Mesendoderm (in vitro differentiated cells): ENCODE measurements around the gene DDT.
"Not testable (repeated sequence)": the region's sequence is repeated elsewhere in the genome, so short reads cannot be mapped to it uniquely, and the experiment has no call there.

Experiments
- DNase-seq: peaks from one replicate; pipeline ENCODE4 v3.0.0; 2013
- H2AK5ac ChIP-seq: 2 replicates; pipeline ENCODE4 v1.6.1; 2013; ENCODE audit warnings: low read length, inconsistent platforms
- H2BK120ac ChIP-seq: 2 replicates; pipeline ENCODE4 v1.6.1; 2013; ENCODE audit warnings: low read depth, mild to moderate bottlenecking, low read length, moderate library complexity, mixed read lengths
- H2BK15ac ChIP-seq: replicated peaks from 2 replicates; pipeline ENCODE4 v1.6.1; 2013; ENCODE audit warnings: low read depth, mild to moderate bottlenecking, moderate library complexity
- H2BK5ac ChIP-seq: 2 replicates; pipeline ENCODE4 v1.6.1; 2013; ENCODE audit warnings: low read length, inconsistent platforms
- H3K18ac ChIP-seq: 2 replicates; pipeline ENCODE4 v1.6.1; 2013; ENCODE audit warnings: mild to moderate bottlenecking, low read length, mixed read lengths
- H3K23ac ChIP-seq: one replicate; pipeline ENCODE4 v1.6.1; 2013; ENCODE audit warnings: low read length
- H3K27ac ChIP-seq: 2 replicates; pipeline ENCODE4 v1.5.1; 2013; ENCODE audit warnings: low read depth, mild to moderate bottlenecking, inconsistent platforms, low read length, moderate library complexity
- H3K27me3 ChIP-seq: 2 replicates; pipeline ENCODE4 v1.6.1; 2013; ENCODE audit warnings: low read length, control low read depth, mild to moderate bottlenecking, inconsistent platforms; ENCODE audit not compliant: insufficient read depth, poor library complexity
- H3K36me3 ChIP-seq: 2 replicates; pipeline ENCODE4 v1.6.1; 2013; ENCODE audit warnings: low read length, inconsistent platforms; ENCODE audit not compliant: control insufficient read depth, insufficient read depth
- H3K4ac ChIP-seq: one replicate; pipeline ENCODE4 v1.6.1; 2013; ENCODE audit warnings: low read depth, mild to moderate bottlenecking, low read length, moderate library complexity
- H3K4me1 ChIP-seq: 2 replicates; pipeline ENCODE4 v1.6.1; 2013; ENCODE audit warnings: low read depth, low read length, inconsistent platforms; ENCODE audit not compliant: control insufficient read depth
- H3K4me2 ChIP-seq: 2 replicates; pipeline ENCODE4 v1.6.1; 2013; ENCODE audit warnings: low read length
- H3K4me3 ChIP-seq: 2 replicates; pipeline ENCODE4 v1.5.1; 2013; ENCODE audit warnings: mild to moderate bottlenecking, low read length
- H3K56ac ChIP-seq: one replicate; pipeline ENCODE4 v1.6.1; 2013; ENCODE audit warnings: low read length
- H3K79me1 ChIP-seq: 2 replicates; pipeline ENCODE4 v1.6.1; 2013; ENCODE audit warnings: low read length, inconsistent platforms
- H3K79me2 ChIP-seq: 2 replicates; pipeline ENCODE4 v1.6.1; 2013; ENCODE audit warnings: mild to moderate bottlenecking, low read length; ENCODE audit not compliant: control insufficient read depth, insufficient read depth
- H3K9ac ChIP-seq: 2 replicates; pipeline ENCODE4 v1.6.1; 2013; ENCODE audit warnings: low read length, inconsistent platforms
- H4K5ac ChIP-seq: one replicate; pipeline ENCODE4 v1.6.1; 2013; ENCODE audit warnings: low read length
- H4K8ac ChIP-seq: one replicate; pipeline ENCODE4 v1.6.1; 2013; ENCODE audit warnings: low read depth, mild to moderate bottlenecking, control low read depth, low read length, moderate library complexity
- WGBS: extraction: QIAGEN DNeasy Blood & Tissue Kit; methylation state at CpG from one replicate; pipeline ENCODE4 v1.1.7; 2013; ENCODE audit warnings: low lambda C conversion rate, missing lambda C conversion rate; ENCODE audit not compliant: insufficient coverage; ENCODE audit errors: extremely low coverage; 5-methylcytosine and 5-hydroxymethylcytosine counted together

The DDT gene

GRCh38 chr22:23974836-23975352, 653 bp upstream of the DDT start:
- not testable (repeated sequence) for DNase-seq, H3K4me1 ChIP-seq, H3K4ac ChIP-seq, H3K36me3 ChIP-seq, H4K5ac ChIP-seq, H3K4me2 ChIP-seq, H3K27me3 ChIP-seq, H2AK5ac ChIP-seq, H3K9ac ChIP-seq, H3K18ac ChIP-seq, H3K27ac ChIP-seq, H2BK15ac ChIP-seq, H3K79me1 ChIP-seq, H2BK5ac ChIP-seq, H3K56ac ChIP-seq, H3K79me2 ChIP-seq, H3K4me3 ChIP-seq, H4K8ac ChIP-seq, H3K23ac ChIP-seq, H2BK120ac ChIP-seq
- WGBS, result no CpG with 5 or more reads among the region's 27 CpGs

DNA sequence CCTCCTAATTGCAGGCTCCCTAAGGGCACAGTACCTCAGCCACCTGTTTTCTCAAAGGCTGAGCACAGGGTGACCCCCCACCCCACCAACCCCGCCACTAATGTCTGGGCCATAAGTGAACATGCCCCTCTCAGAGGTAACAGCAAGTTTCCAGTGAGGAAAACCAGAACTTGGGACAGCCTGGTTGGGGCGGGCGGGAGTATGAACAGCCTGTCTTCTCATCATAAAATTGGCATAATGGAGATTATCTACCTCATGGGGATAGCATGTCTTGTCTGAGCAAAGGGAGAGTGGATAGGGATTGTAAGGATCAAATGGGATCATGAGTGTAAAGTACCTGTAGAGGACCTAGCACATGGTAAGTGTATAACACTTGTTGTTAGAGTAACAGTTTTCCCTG, 2.3 kb downstream of the DDT start:
- H3K56ac ChIP-seq, H3K79me1 ChIP-seq, H3K27ac ChIP-seq, H2BK15ac ChIP-seq, H4K5ac ChIP-seq, H3K9ac ChIP-seq, H3K27me3 ChIP-seq, H3K4me1 ChIP-seq, H2AK5ac ChIP-seq, H2BK120ac ChIP-seq, H3K23ac ChIP-seq, H3K4me3 ChIP-seq, H3K79me2 ChIP-seq, H3K4ac ChIP-seq, DNase-seq, H4K8ac ChIP-seq, H3K4me2 ChIP-seq, H2BK5ac ChIP-seq, H3K18ac ChIP-seq, H3K36me3 ChIP-seq: not testable (repeated sequence)
- no CpG with 5 or more reads among the region's 3 CpGs for WGBS

- H3K4me1 ChIP-seq, result no peaks in the 10 kb centered on the region
- DNase-seq, result no peak
- H3K56ac ChIP-seq, result no peak overlapping the region
- H3K79me2 ChIP-seq, result peaks cover 5% of the 10 kb centered on the region
- no peak overlapping the region for H3K23ac ChIP-seq
- no peak overlapping the region for H3K4me3 ChIP-seq
- H4K5ac ChIP-seq, result no peak overlapping the region
- no peak overlapping the region for H2BK5ac ChIP-seq
- H3K4ac ChIP-seq, result no peak overlapping the region
- no peak overlapping the region for H2BK120ac ChIP-seq
- no CpG with 5 or more reads among the region's 6 CpGs for WGBS
- no peak overlapping the region for H2AK5ac ChIP-seq
- H3K9ac ChIP-seq, result no peak overlapping the region
- no peaks in the 10 kb centered on the region for H3K27me3 ChIP-seq
- H3K18ac ChIP-seq, result no peak overlapping the region
- H3K27ac ChIP-seq, result no peak overlapping the region
- no peak overlapping the region for H4K8ac ChIP-seq
- H3K79me1 ChIP-seq, result peaks cover 9% of the 10 kb centered on the region
- peaks cover 9% of the 10 kb centered on the region for H3K36me3 ChIP-seq
- no peak overlapping the region for H3K4me2 ChIP-seq
- H2BK15ac ChIP-seq, result no peak overlapping the region
These were observed 3.3 kb downstream of the DDT start for GRCh38 chr22:23970816-23971486.

DNA sequence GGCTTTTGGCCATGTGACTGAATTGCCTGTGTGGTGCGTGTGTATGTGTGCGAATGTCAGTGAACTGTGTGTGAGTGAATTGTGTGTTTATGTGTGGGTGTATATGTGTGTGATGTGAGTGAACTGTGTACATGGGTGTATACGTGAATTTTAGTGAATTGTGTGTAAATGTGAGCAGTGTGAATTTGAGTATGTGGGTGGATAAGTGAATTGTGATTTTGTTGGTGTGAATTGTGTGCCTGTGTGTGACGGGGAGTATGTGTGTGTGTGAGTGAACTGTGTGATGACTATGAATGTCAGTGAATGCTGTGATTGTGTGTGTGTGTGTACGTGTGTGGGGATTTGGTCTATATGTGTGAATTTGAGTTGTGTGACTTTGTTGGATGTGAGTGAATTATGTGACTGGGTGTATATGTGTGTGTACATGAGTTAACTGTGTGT, 4.0 kb downstream of the DDT start:
- H3K23ac ChIP-seq, result no peak overlapping the region
- no peak overlapping the region for H2BK120ac ChIP-seq
- H3K27me3 ChIP-seq, result no peaks in the 10 kb centered on the region
- H3K4me2 ChIP-seq, result no peak overlapping the region
- H2BK5ac ChIP-seq, result no peak overlapping the region
- no peak overlapping the region for H3K4ac ChIP-seq
- no peak overlapping the region for H3K4me3 ChIP-seq
- no peak overlapping the region for H3K27ac ChIP-seq
- H4K5ac ChIP-seq, result no peak overlapping the region
- no peak for DNase-seq
- no peak overlapping the region for H3K18ac ChIP-seq
- no peak overlapping the region for H3K56ac ChIP-seq
- H3K79me1 ChIP-seq, result peaks cover 9% of the 10 kb centered on the region
- H2BK15ac ChIP-seq, result no peak overlapping the region
- peaks cover 5% of the 10 kb centered on the region for H3K79me2 ChIP-seq
- H4K8ac ChIP-seq, result no peak overlapping the region
- no peak overlapping the region for H2AK5ac ChIP-seq
- H3K36me3 ChIP-seq, result peaks cover 9% of the 10 kb centered on the region
- no peaks in the 10 kb centered on the region for H3K4me1 ChIP-seq
- 100% methylated on average over 3 of the region's 5 CpGs for WGBS
- H3K9ac ChIP-seq, result no peak overlapping the region

DNA sequence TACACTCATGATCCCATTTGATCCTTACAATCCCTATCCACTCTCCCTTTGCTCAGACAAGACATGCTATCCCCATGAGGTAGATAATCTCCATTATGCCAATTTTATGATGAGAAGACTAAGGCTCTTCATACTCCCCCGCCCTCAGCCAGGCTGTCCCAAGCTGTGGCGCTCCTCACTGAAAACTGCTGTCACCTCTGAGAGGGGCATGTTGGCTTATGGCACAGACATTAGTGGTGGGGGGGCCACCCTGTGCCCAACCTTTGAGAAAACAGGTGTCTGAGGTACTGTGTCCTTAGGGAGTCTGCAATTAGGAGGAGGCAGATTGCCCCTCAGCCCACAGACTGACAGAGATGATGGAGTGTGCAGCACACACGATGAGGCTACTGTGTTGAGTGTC, 5.2 kb downstream of the DDT start:
- Histone ChIP-seq H3K79me1 (peaks cover 9% of the 10 kb centered on the region), H3K9ac (no peak overlapping the region), H3K27me3 (no peaks in the 10 kb centered on the region), H3K23ac (no peak overlapping the region), H3K79me2 (peaks cover 5% of the 10 kb centered on the region), H3K4ac (no peak overlapping the region), H3K36me3 (peaks cover 9% of the 10 kb centered on the region), H2BK15ac (no peak overlapping the region), H3K18ac (no peak overlapping the region), H3K4me1 (no peaks in the 10 kb centered on the region), H2AK5ac (no peak overlapping the region), H4K5ac (no peak overlapping the region), H3K56ac (no peak overlapping the region), H4K8ac (no peak overlapping the region), H2BK120ac (no peak overlapping the region), H3K4me2 (no peak overlapping the region), H2BK5ac (no peak overlapping the region), H3K27ac (no peak overlapping the region), H3K4me3 (no peak overlapping the region)
- no CpG with 5 or more reads among the region's 3 CpGs for WGBS
- no peak for DNase-seq

DNA sequence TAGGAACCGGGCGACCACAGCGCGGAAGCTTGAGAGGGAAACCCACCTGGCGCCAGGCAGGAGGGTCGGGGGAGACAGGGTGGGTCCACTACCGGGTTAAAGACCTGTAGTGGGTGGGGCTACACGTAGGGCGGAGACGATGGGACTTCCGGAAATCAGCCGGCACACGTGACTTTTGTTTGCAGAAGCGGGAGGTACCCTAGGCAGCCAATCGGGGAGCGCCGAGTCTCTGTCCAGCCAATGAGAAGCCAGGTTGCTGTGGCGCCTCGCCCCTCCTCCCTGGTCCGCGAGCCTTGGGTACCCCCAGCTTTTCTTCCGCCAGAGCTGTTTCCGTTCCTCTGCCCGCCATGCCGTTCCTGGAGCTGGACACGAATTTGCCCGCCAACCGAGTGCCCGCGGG, 7.7 kb downstream of the DDT start, which contains the start of gene DDTL:
TSS of gene DDTL (plus strand) at position 321 of the 400 bp plus-strand sequence. CDS start at position 348, 27 bp downstream.
- H3K27me3 ChIP-seq, H3K27ac ChIP-seq, H3K18ac ChIP-seq, H2BK15ac ChIP-seq, H3K4me3 ChIP-seq, H2BK120ac ChIP-seq, H4K5ac ChIP-seq, H2BK5ac ChIP-seq, H3K9ac ChIP-seq, H3K23ac ChIP-seq, H3K36me3 ChIP-seq, H2AK5ac ChIP-seq, H3K4ac ChIP-seq, H3K56ac ChIP-seq, H3K4me1 ChIP-seq, H3K79me1 ChIP-seq, H3K79me2 ChIP-seq, H4K8ac ChIP-seq, H3K4me2 ChIP-seq, DNase-seq: not testable (repeated sequence)
- no CpG with 5 or more reads among the region's 30 CpGs for WGBS
